ENCODE data around the gene GNG11.
"Not testable (repeated sequence)": the region's sequence is repeated elsewhere in the genome, so short reads cannot be mapped to it uniquely, and the experiment has no call there.

GNG11 gene

DNA sequence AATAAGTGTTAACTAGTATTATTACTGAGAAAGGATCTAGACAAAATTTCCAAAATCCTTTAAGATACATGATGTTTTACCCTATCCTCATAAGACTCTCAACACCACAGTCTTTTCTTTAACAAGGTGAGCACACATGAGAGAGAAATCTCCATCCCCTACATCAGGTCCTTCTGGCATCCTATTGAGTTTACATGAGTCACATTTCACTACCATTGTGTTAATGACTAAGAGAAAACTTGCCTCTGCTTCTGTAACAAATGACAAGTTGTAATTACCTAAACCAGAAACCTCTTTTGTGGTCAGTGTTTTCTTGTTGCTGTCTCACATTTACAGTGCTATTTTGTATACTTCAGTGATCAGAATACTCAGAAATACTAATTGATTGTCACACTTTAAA, 9.9 kb upstream of the GNG11 start:
- DNase-seq: not testable (repeated sequence)

DNA sequence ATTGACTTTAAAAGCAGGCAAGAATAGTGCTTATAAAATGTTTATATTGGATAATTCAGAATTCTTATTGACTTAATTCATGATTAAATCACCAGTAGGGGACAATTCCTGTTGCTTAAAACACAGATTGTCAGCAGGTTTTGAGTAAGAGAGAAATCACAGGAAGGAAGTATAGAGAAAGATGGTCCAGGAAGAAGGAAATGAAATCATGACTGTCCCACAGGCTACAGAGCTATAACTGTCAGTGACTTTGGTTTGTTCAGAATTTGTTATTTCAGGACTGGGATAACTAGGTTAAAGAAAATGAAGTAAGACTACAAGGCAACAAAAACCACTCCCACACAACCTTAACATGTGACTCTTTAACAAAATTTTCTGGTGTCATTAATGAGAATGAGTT, 8.3 kb upstream of the GNG11 start:
- no peak for DNase-seq

DNA sequence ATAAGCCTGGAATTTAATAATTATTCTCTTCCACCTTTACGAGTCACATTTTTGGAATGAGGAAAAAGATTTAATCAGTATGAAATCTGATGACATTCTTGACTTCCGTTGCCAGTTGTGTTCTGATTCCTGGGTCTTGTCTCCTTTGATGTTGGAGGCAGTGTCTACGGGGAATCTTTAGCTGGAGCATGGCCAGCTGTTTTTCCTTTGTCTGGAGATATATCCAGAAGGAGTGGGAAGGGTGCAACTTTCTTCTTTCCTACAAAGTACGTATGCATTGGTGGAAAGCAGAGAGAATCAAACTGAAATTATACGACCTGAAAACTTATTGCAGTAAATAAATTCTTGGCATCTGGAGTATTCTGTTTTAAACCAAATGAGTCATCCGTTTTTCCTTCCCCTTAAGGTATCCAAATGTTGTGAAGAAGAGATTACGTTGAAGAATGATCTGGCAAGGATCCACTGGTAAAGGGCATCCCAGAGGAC, 6.9 kb upstream of the GNG11 start:
- no peak for DNase-seq

DNA sequence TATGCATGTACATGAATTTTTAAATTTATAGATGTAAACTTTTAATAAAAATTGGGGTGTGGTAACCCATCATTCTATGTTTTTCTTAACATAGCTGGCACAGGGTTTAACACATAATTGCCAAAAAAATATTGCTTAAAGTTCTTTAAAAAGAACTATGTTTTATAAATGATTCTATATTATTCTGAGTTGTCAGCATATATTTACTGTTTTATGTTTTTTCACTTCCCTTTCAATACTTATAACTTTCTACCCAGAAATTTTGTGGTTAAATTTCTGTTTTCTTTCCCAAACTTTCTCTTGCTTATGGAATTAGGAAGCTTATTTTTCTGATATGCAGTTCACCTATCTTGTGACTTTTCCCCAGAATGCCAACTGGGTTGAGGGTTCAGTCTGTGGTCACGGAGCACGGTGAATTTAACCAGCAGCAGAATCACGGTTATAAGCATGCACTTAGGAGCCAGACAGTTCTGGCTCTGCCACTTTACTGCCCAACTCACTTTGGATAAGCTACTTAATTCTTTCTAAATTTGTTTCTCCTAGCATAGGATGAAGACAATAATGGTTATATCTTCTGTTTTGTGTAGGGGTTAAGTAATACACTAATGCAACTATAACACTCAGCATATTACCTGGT, 6.2 kb upstream of the GNG11 start:
- DNase-seq: not testable (repeated sequence)

DNA sequence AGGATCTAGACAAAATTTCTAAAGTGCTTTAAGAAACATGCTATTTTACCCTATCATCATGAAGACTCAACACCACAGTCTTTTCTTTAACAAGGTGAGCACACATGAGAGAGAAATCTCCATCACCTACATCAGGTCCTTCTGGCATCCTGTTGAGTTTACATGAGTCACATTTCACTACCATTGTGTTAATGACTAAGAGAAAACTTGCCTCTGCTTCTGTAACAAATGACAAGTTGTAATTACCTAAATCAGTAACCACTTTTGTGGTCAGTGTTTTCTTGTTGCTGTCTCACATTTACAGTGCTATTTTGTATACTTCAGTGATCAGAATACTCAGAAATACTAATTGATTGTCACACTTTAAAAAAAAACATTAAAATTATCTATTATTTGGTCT, 5.6 kb upstream of the GNG11 start:
- not testable (repeated sequence) for DNase-seq

DNA sequence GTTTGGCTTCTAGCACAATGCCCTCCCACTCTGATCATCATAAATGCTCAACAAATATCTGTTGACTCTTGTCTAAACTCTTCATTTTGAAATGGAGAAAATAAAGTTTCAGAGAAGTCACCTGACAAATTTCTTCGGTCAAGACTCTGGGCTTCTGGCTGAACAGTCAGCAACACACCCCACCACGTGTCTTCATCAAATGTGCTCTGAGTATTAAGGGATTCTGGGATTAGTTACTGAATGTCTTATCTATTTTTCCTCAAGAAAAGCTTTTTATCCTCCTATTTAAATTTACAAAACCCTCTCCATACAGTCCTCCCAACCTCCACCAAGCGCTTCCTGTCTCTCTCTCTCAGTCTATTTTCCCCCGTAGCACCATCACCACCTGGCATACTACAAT, 5.2 kb upstream of the GNG11 start:
- not testable (repeated sequence) for DNase-seq

DNA sequence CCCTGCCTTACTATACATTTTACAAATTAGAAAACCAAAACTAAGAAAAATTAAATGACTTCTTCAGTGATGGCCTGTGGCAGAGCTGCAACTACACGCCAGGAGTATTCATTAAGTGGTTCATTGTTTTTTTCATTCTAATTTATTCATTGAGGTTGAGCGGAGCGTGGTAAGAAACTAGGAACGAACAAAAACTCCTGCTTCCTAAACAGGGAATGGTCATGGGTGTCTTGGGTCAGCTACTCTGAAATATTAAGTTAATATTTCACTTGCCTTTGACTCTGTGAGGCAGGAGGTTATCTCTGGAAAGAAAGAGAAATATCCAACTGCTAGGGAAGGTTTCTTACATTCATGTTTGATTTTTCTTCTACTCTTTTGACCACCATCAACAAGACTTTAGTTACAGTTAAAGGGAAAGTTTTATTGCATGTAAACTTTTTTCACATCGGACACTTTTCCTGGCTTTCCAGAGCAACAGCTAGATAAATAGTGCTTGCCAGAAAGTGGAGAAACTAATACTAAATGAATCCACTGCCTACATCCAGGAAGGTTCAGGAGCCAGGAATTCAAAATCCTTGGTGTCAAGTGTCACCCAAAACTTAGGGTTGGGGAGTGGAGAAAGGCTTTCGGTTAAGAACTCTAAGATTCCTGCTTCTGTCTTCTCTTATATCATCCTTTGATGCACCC, 896 bp upstream of the GNG11 start:
- DNase-seq: no peak

DNA sequence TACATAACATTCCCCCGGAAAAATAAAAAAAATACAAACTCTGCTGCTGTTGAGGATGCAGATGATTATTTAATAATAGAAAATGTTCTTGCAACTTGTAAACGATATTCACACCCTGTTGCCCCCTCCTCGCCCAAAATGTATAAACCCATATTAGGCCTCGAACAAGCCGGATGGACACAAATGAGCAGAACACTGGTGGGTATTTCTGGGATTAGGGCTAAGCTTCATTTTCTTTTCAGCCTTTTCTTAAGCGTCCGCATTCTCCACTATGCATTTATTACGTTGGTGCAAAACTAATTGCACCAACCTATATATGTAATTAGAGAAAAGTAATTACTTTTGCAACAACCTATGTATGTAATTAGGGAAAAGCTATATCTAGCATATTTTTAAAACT, 349 bp upstream of the GNG11 start:
- no peak for DNase-seq

DNA sequence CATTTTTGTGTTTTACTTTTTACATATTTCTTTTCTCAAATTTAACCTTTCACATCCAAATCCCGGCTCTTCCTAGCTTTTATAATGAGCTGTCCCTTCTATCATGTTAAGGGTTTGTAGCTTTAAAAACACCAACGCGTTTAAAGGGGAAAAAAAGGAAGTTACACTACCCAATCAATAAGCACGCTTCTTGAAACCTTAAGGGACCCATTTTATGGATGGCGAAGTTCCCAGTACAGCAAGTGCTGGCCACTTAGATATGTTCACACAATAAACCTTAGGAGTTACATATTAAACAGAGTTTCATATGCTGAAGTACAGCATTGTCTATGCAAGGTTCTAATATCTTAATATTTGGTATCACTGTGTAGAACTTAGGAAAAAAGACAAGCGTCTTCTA, 1.8 kb downstream of the GNG11 start:
- no peak for DNase-seq

DNA sequence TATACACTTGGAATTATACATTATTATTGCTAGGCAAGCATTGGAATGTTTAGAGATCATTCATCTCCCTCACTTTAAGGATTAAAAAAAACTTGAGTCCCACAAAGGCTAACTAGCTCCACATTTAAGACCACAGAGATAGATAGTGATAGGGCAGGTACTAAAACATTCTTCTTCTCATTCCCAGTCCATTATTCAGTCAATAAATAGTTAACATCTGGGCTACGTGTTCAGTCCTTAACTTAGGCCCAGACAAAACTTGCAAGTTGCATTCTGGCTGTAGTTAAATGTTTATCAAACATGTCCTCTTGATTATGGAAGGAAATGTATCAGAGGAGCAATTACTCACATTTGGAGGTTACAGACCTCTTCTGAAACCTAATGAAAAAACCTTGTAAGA, 2.4 kb downstream of the GNG11 start:
- no peak for DNase-seq

DNA sequence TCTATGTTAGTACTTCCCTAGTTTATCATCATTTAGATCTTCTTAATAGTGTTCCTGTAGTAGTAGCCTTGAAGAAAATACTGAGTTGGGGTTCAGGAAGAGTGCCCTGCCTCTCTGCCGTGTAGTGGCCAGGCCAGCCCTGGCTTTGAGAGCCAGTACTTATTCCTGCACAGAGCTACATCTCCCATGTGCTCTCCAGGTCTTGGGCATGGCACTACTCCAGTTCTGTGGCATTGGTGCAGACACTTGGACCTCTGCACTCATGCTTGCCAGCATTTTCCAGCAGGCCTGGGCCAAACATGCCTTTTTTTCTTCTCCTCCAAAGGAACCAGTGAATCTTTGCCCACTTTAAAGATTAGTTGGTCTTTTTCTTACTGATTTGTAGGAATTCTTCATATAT, 5.3 kb downstream of the GNG11 start:
- no peak for DNase-seq

DNA sequence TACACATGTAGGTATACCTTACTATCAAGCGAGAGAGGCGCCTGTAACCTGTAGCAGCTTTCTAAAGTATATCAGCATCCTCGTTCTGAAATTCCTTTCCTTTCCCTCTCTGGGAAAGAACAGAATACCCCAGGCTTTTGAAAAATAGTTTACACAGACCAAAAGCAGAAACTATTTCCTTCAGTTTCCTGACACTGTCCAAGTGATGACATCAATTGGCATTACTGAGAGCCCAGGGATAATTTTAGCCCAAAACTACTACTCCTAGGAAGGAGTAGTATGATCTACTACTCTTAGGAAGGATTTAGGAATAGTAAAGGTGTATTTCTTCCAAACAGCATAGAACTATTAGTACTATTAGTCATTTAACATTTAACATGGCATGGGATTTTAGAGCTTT, 6.0 kb downstream of the GNG11 start:
- no peak for DNase-seq

DNA sequence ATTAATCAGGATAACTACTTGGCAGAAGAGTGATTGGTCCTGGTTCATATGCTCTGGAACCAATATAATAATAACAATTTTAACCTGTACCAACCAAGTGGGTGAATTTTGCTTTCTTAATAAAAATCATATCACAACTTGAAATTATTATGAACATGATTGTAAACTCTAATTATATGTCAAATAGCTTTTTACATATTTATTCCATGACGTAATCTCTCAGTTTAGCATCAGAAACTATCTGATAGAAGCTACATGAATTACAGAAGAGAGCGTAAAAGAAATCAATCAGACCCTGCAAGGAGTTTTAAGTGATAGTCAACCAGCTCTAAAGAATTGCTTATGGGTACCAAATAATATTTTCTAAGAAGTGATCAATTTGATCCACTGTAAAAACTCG, 10.1 kb downstream of the GNG11 start:
- no peak for DNase-seq

DNA sequence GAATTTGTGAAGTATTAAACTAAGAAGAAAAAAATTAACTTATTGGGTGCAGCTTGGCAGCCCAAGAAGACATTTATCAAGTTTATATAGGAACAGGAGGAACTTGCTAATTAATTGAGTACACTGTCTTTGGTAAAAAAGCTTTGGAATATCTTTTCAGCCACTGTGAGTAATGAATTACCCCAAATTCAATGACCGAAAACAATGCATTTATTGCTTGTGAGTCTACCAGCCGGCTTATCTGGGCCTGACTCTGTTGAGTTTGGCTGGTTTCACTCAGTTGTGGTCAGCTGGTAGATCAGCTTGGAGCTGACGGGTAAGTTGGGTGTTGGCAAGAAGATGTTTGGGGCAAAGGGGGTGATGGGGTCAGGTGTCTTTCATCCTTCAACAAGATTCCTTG, 11.6 kb downstream of the GNG11 start:
- no peak for DNase-seq

DNA sequence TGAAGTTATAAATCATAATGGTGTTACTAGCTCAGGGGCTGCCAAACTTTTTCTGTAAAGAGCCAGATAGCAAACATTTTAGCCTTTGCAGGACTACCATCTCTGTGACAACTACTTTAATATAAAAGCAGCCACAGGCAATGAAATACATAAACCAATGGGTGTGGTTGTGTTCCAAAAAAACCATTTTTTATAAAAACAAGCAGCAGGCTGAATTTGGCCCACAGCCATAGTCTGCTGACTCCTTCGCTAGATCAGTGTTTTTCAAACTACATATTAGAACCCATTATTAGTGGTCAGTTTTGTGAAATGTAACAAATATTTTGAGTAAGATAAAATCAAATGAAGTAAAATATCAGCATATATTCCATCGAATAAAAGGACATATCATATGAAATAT, 13.6 kb downstream of the GNG11 start:
- no peak for DNase-seq

DNA sequence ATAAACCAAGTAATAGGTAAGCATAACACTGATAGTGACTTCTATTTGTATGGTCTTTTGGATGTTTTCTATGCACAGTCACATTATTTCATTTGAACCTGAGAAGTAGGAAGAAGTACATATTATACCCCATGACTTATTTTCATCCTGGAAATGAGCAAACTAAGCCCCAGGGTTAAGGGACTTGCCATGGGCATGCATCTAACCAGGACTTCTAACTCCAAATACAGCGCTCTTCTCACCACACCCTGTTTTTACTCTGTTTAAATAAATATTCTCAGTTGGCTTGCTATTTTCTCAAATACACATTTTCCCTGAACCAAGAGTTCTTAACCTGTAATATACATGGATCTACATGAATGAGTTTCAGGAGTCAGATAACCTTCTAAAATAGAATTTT, 16.3 kb downstream of the GNG11 start:
- no peak for DNase-seq

DNA sequence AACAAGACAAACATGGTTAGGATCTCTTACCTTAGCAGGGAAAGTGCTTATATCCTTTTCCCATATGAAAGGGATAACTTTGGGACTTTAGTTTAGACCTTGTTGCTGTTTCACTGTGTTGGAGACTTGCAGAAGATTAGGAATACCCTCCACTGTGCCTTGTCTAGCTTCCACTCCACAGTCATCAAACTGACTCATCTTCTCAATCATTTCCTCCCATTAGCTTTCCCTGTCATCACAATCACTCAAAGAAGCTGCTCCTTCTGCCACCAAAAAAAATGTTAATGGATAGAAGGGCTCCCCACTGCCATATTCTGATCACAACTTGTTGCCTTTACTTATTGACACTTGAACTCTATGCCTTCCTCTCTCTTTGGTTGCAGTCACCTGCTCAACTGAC, 16.8 kb downstream of the GNG11 start:
- DNase-seq: no peak

DNA sequence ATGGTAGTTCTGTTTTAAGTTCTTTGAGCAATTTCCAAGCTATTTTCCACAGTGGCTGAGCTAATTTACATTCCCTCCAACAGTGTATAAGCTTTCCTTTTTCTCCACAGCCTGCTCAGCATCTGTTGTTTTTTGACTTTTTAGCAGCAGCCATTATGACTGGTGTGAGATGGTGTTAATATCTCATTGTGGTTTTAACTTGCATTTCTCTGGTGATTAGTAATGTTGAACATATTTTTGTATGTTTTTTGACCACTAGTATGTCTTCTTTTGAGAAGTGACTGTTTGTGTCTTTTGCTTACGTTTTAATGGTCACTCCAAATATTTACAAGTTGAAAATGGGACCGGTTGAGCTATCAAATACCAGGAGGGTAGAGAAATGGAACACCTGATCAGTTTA, 20.4 kb downstream of the GNG11 start:
- no peak for DNase-seq

DNA sequence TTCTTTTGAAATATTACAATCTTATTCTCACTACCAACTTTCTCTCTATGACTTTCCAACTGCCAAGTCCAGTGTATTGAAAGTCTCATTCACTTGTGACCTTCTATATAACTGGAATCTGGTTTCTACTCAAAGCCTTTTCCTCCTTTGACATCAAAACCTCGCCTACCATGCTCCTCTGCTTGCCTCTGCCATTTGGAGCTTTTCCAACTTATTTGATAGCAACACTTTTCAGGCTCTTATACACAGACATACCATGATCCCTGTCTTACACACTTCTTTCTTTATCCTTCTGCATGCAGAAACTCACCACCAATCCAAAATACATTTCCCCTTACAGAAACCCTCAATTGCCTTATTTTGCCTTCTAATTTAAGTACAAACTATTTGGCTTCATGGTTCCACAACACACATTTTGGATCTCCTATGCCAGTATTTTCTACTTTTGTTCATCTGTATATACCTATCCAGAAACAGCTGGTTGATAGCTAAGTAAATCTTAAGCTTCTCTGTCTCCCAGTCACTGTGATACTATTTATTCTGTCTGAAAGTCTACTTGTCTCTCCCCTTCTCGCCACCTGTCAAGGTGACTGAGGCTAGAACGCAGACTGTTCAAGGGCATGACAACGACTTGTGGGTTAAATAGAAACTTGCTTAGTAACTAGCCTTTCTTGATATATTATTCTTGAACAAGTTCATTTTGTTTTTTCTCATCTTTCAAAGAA, 22.4 kb downstream of the GNG11 start:
- no peak for DNase-seq

DNA sequence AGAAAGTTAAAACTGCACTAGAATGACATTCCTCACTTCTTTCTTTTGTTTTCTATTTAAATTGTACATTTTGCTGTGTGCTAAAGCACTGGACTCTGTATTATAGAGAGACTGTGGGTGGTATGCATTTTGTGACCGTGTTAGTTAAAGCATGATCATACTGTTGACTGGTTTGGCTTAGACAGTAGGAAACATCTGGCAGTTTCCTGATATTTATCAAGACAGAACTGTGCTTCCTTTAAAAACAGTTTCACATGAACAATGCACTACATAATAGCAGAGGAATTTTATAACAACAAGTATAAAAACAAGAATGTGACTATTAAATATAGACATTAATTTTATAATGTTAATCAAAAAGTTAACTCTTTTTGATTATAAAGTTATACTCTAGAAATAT, 23.1 kb downstream of the GNG11 start:
- no peak for DNase-seq

DNA sequence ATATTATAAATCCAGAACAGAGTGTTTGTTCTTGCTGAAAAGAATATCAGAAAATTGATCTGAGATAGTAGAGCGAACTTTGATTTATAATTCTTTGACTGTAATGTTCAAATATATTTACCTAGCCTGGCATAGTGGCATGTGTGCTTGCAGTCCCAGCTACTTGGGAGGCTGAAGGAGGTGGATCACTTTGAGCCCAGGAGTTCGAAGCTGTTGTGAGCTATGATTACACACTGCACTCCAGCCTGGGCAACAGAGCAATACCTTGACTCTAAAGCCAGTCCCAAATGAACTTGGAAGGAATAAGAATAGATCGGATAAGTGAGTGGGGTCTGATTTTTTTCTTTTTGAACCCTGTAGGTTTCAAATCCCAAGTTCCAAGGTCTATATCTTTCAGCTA, 23.5 kb downstream of the GNG11 start:
- no peak for DNase-seq

DNA sequence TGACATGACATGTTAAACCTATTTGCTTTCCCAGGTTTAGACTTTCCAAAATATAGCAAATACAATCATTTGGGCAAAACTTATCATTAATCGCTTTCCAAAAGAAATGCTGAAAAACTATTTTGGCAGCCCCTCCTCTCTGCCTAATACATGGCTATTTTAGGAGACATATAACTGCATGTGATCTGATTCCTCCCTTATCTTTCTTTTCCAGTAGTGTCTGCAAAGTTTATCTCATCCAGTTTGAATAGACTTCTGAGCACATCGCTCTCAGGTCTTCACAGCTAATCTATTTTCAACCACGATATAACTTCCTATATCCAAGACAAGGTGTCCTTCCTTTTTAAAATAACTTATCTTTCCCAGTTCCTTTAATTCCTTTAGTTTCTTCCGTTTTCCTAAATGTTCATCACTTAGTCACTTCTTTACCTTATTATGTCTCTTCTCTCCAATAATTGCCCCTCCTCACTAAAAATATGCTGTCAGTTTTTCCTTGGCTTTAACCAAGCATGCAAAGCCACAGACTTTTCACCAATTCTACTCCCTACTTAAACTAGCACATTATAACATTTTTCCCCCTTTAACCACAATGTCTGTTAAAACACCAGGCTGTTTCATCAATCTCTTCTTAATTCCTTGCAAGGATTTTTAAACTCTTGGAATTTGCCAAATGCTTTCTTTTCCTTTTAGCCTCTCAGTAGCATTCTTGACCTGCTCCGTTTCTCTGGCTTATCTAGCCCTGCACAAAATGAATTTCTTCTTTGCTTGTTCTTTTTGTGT, 24.4 kb downstream of the GNG11 start:
- no peak for DNase-seq

DNA sequence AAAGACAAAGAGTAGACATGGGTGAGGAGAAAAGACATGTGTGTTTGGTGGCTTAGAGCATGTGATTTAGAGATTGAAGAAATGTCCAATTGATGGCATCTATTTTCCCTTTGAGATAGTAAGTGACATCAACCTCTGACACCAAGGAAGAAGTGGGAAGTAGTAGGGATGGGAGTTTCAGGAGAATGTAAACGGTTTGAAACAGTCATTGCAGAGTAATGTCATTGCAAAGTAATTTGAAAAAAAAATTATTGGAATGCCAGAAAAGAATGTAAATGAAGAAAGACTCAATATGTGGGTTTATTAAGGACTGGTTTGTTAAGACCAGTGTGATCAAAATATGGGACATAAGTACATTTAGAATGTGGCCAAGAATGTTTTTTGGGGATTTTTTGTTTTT, 26.6 kb downstream of the GNG11 start:
- no peak for DNase-seq

DNA sequence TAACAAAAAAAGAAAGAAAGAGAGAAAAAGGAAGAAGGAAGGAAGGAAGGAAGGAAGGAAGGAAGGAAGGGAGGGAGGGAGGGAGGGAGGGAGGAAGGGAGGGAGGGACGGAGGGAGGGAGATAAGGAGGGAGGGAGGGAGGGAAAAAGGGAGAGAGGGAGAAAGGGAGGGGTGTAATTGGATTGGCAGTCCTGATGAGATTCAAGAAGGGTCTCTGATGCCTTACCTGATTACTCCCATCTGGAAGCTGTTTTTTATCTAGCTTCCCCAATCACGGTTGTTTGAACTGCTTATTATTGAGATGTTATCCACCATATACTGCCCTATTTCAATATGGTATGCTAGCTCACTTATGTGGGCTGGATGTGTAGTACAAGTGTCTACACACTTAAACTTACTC, 27.3 kb downstream of the GNG11 start:
- no peak for DNase-seq

All from activated CD4-positive, alpha-beta T cell treated with anti-CD3 and anti-CD28 coated beads for 1 hour (primary cell).